Measurements from ENCODE around the gene RCC2. TPM values are rescaled to one million over a fixed set of nuclear protein-coding genes. Genes with fewer than 3 reads are reported as not detected.

Gene RCC2
- total RNA-seq, 1 experiment from 2014 or later = 82.7 TPM

DNA sequence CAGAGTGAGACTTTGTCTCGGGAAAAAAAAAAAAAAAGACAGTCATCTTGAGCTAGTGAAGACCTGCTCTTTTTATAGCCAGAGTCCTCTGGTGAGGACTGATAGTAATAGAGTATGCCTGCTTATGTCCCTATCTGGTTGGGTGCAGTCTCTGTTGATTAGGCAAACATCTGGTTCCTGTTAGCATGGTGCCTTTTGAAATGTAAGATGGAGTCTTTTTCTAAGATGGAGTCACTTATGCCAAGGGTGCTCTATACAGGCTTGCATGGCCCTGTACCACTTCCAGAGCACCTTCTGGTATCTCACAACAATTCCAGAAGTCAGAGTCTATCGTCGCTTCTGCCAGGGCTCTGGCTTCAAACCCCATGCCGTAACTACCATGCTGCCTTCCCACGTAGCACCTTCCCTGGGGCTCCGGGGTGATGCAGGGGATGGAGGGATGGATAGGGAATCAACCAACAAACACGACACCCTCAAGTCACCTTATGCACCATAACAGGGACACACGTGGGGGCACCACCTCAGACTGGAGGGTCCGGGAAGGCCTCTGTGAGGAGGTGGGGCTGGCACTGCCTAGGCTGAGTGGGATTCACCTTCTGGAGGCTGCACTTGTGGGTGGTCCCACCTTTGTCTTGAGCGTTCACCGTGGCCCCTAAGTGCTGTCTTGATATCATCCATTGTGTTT is 79.1 kb downstream of the RCC2 start:
- CTCF ChIA-PET = no interaction called here

DNA sequence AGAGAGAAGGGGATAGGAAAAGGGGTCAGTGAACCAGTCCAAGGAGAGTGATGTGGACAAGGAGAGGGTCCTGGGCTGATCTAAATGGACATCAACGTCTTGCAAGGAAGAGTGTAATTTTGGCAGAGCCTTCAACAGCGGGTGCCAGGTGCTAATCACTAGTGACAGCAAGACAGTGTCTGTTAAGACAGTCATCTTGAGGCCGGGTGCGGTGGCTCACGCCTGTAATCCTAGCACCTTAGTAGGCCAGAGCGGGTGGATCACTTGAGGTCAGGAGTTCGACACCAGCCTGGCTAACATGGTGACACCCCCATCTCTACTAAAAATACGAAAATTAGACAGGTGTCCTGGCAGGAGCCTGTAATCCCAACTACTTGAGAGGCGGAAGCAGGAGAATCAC is 79.7 kb downstream of the RCC2 start:
- BruUV-seq (replicated peaks) = no TSS peak
- POLR2A ChIA-PET (ENCODE audit: unreplicated experiment) = no interaction called here
- no peaks in the 10 kb centered on the region for H3K4me1 ChIP-seq (ENCODE audit: insufficient read depth, low read length)

More for the DNA sequence above, 79.1 kb downstream of the RCC2 start:
- POLR2A ChIA-PET (ENCODE audit: unreplicated experiment) = no interaction called here
- DNase-seq (no peak), ATAC-seq (no peak)
- H3K27me3 ChIP-seq (ENCODE audit: low read length) = no peaks in the 10 kb centered on the region
- BruUV-seq (replicated peaks) = no TSS peak
- intact Hi-C loops (cut with micrococcal nuclease) = no loop called here
- no peak overlapping the region for H2AFZ ChIP-seq (ENCODE audit: low read length)
- no peaks in the 10 kb centered on the region for H3K9me2 ChIP-seq (replicated peaks; ENCODE audit: low read length)
- no peaks in the 10 kb centered on the region for H4K20me1 ChIP-seq (ENCODE audit: low read length)
- no peaks in the 10 kb centered on the region for H3K4me1 ChIP-seq (ENCODE audit: insufficient read depth, low read length)
- H3K36me3 ChIP-seq (ENCODE audit: low read depth, low read length) = no peaks in the 10 kb centered on the region
- no peak overlapping the region for H3K9ac ChIP-seq (ENCODE audit: low read length)
- no peak overlapping the region for H3K4me3 ChIP-seq (ENCODE audit: low read length)
- no peak overlapping the region for H3K4me2 ChIP-seq (ENCODE audit: low read length)
- no peaks in the 10 kb centered on the region for H3K79me2 ChIP-seq (ENCODE audit: low read length)
- no peak overlapping the region for H3K27ac ChIP-seq (ENCODE audit: low read length)
- H3F3A ChIP-seq (ENCODE audit: low read length, unreplicated experiment) = no peaks in the 10 kb centered on the region
- no peak for TF ChIP-seq EZH2phosphoT487 (IDR thresholded peaks at IDR 0.05; ENCODE audit: borderline replicate concordance, low read length)
- no peak for TF ChIP-seq CTCF (conservative IDR thresholded peaks at IDR 0.05; ENCODE audit: low read depth, low read length)
- no peak for TF ChIP-seq EZH2 (IDR thresholded peaks at IDR 0.05; ENCODE audit: low read length, unreplicated experiment)
- no peaks in the 10 kb centered on the region for H3K9me3 ChIP-seq (ENCODE audit: low read length)

More for the DNA sequence above, 79.7 kb downstream of the RCC2 start:
- no peaks in the 10 kb centered on the region for H3F3A ChIP-seq (ENCODE audit: low read length, unreplicated experiment)
- no peak for TF ChIP-seq CTCF (conservative IDR thresholded peaks at IDR 0.05; ENCODE audit: low read depth, low read length)
- no peak for TF ChIP-seq EZH2phosphoT487 (IDR thresholded peaks at IDR 0.05; ENCODE audit: borderline replicate concordance, low read length)
- TF ChIP-seq EZH2 (IDR thresholded peaks at IDR 0.05; ENCODE audit: low read length, unreplicated experiment) = no peak
- H3K27me3 ChIP-seq (ENCODE audit: low read length) = no peaks in the 10 kb centered on the region
- no peak overlapping the region for H3K27ac ChIP-seq (ENCODE audit: low read length)
- H3K9me3 ChIP-seq (ENCODE audit: low read length) = no peaks in the 10 kb centered on the region
- H3K79me2 ChIP-seq (ENCODE audit: low read length) = no peaks in the 10 kb centered on the region
- CTCF ChIA-PET = no interaction called here
- H3K4me3 ChIP-seq (ENCODE audit: low read length) = no peak overlapping the region
- no peak for ATAC-seq
- H2AFZ ChIP-seq (ENCODE audit: low read length) = no peak overlapping the region
- no peak for DNase-seq
- no peaks in the 10 kb centered on the region for H3K36me3 ChIP-seq (ENCODE audit: low read depth, low read length)
- H3K9ac ChIP-seq (ENCODE audit: low read length) = no peak overlapping the region
- no peaks in the 10 kb centered on the region for H4K20me1 ChIP-seq (ENCODE audit: low read length)
- no peak overlapping the region for H3K4me2 ChIP-seq (ENCODE audit: low read length)
- intact Hi-C loops (cut with micrococcal nuclease) = no loop called here
- no peaks in the 10 kb centered on the region for H3K9me2 ChIP-seq (replicated peaks; ENCODE audit: low read length)

Data from PC-3 (cell line).